Measurements from ENCODE around the gene GNA12. TPM values are rescaled to one million over a fixed set of nuclear protein-coding genes. Genes with fewer than 3 reads are reported as not detected.

GNA12 gene
- total and polyA plus RNA-seq, 9 of the 15 experiments (the other 6 are each of a cell fraction or from before 2014, with no cell fraction given), result 0.65 to 32.7 (median 9.6) TPM

- TF ChIP-seq, protein P1, sequence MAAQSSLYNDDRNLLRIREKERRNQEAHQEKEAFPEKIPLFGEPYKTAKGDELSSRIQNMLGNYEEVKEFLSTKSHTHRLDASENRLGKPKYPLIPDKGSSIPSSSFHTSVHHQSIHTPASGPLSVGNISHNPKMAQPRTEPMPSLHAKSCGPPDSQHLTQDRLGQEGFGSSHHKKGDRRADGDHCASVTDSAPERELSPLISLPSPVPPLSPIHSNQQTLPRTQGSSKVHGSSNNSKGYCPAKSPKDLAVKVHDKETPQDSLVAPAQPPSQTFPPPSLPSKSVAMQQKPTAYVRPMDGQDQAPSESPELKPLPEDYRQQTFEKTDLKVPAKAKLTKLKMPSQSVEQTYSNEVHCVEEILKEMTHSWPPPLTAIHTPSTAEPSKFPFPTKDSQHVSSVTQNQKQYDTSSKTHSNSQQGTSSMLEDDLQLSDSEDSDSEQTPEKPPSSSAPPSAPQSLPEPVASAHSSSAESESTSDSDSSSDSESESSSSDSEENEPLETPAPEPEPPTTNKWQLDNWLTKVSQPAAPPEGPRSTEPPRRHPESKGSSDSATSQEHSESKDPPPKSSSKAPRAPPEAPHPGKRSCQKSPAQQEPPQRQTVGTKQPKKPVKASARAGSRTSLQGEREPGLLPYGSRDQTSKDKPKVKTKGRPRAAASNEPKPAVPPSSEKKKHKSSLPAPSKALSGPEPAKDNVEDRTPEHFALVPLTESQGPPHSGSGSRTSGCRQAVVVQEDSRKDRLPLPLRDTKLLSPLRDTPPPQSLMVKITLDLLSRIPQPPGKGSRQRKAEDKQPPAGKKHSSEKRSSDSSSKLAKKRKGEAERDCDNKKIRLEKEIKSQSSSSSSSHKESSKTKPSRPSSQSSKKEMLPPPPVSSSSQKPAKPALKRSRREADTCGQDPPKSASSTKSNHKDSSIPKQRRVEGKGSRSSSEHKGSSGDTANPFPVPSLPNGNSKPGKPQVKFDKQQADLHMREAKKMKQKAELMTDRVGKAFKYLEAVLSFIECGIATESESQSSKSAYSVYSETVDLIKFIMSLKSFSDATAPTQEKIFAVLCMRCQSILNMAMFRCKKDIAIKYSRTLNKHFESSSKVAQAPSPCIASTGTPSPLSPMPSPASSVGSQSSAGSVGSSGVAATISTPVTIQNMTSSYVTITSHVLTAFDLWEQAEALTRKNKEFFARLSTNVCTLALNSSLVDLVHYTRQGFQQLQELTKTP (IDR thresholded peaks at IDR 0.05; ENCODE audit: low read depth in 1 of 2, partially characterized antibody in 2 of 2), result no peak
- peak; percentile 74 for TF ChIP-seq EP400 (IDR thresholded peaks at IDR 0.05)
- TF ChIP-seq SOX6 (IDR thresholded peaks at IDR 0.05), result peak; percentile 52
- peak; percentile 84 for TF ChIP-seq L3MBTL2 (IDR thresholded peaks at IDR 0.05)
- TF ChIP-seq ZSCAN29 (IDR thresholded peaks at IDR 0.05), result no peak
- TF ChIP-seq ZBTB8A (IDR thresholded peaks at IDR 0.05; ENCODE audit: partially characterized antibody), result no peak
- TF ChIP-seq ZNF507 (tag; conservative IDR thresholded peaks at IDR 0.05), result no peak
- peak; percentile 85 to 90 for TF ChIP-seq MNT (conservative IDR thresholded peaks at IDR 0.05)
- TF ChIP-seq HDAC1 (IDR thresholded peaks at IDR 0.05), result peak in 1 of 2 experiments; percentile 74; a peak in 2 of 4 replicates
- TF ChIP-seq, protein P2, sequence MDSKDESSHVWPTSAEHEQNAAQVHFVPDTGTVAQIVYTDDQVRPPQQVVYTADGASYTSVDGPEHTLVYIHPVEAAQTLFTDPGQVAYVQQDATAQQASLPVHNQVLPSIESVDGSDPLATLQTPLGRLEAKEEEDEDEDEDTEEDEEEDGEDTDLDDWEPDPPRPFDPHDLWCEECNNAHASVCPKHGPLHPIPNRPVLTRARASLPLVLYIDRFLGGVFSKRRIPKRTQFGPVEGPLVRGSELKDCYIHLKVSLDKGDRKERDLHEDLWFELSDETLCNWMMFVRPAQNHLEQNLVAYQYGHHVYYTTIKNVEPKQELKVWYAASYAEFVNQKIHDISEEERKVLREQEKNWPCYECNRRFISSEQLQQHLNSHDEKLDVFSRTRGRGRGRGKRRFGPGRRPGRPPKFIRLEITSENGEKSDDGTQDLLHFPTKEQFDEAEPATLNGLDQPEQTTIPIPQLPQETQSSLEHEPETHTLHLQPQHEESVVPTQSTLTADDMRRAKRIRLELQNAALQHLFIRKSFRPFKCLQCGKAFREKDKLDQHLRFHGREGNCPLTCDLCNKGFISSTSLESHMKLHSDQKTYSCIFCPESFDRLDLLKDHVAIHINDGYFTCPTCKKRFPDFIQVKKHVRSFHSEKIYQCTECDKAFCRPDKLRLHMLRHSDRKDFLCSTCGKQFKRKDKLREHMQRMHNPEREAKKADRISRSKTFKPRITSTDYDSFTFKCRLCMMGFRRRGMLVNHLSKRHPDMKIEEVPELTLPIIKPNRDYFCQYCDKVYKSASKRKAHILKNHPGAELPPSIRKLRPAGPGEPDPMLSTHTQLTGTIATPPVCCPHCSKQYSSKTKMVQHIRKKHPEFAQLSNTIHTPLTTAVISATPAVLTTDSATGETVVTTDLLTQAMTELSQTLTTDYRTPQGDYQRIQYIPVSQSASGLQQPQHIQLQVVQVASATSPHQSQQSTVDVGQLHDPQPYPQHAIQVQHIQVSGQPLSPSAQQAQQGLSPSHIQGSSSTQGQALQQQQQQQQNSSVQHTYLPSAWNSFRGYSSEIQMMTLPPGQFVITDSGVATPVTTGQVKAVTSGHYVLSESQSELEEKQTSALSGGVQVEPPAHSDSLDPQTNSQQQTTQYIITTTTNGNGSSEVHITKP (IDR thresholded peaks at IDR 0.05; ENCODE audit: partially characterized antibody), result peak; percentile 92
- TF ChIP-seq ATF7 (IDR thresholded peaks at IDR 0.05), result peak; percentile 70
- no peak for TF ChIP-seq NR4A1 (CRISPR knock-in tag; IDR thresholded peaks at IDR 0.05)
- peak; percentile 50; the same call in 1 of the 2 replicates for TF ChIP-seq NR4A1 (tag; IDR thresholded peaks at IDR 0.05)
- TF ChIP-seq RBBP5 (IDR thresholded peaks at IDR 0.05; ENCODE audit: borderline replicate concordance, insufficient read depth, low read length, poor library complexity, severe bottlenecking), result peak; percentile 49
- TF ChIP-seq ZNF143 (CRISPR knock-in tag; IDR thresholded peaks at IDR 0.05), result no peak
- peak; percentile 64; the same call in 1 of the 2 replicates for TF ChIP-seq HMBOX1 (IDR thresholded peaks at IDR 0.05)
- no peak for TF ChIP-seq ZNF699 (CRISPR knock-in tag; IDR thresholded peaks at IDR 0.05; ENCODE audit: insufficient replicate concordance)
- TF ChIP-seq TCF7 (IDR thresholded peaks at IDR 0.05; ENCODE audit: borderline replicate concordance), result no peak
Measured at GRCh38 chr7:2732959-2733584, 111.0 kb downstream of the GNA12 start (continued).

Data from K562 (cell line).